Stomach (tissue), 9 donors: ENCODE measurements around the gene ZC3HAV1. TPM values are rescaled to one million over a fixed set of nuclear protein-coding genes. Genes with fewer than 3 reads are reported as not detected.
A peak's percentile ranks its signal among the peaks of the same experiment; 100 is the strongest.
"Not testable (repeated sequence)": the region's sequence is repeated elsewhere in the genome, so short reads cannot be mapped to it uniquely, and the experiment has no call there.

Source experiments
- DNase-seq, 2 donors: peaks; one replicate each; pipeline versions ENCODE4 v3.0.0 to v3.0.0-alpha.2; 2013 to 2019
- H3K27ac ChIP-seq, 5 donors: fragments of 200-600 bp in 4 of 5; sonication (generic) in 4 of 5; one replicate each; pipeline ENCODE4 v1.5.1; 2013 to 2019; ENCODE audit warnings: mild to moderate bottlenecking in 1 of 5, moderate library complexity in 1 of 5
- H3K27me3 ChIP-seq, 3 donors: fragments of 200-600 bp; sonication (generic); one replicate each; pipeline ENCODE4 v1.5.1; 2017 to 2019; ENCODE audit warnings: mixed run types in 1 of 3
- H3K36me3 ChIP-seq, 4 donors: fragments of 200-600 bp; sonication (generic); 1 replicate in 3 of 4; 2 replicates in 1 of 4; pipeline ENCODE4 v1.5.1; 2016 to 2019
- H3K4me1 ChIP-seq, 4 donors: fragments of 200-600 bp; sonication (generic); one replicate each; pipeline ENCODE4 v1.5.1; 2016 to 2019
- H3K4me3 ChIP-seq, 4 donors: fragments of 200-600 bp; sonication (generic) in 3 of 4; one replicate each; pipeline ENCODE4 v1.5.1; 2016 to 2019; ENCODE audit warnings: mild to moderate bottlenecking in 1 of 4
- H3K9me3 ChIP-seq, 4 donors: fragments of 200-600 bp; sonication (generic); one replicate each; pipeline ENCODE4 v1.5.1; 2016 to 2019
- EP300 ChIP-seq: sonication (generic); formaldehyde crosslinking; IDR thresholded peaks from one replicate; pipeline ENCODE4 v1.6.1; 2017; ENCODE audit warnings: antibody characterized with exemption
- POLR2A ChIP-seq, 4 donors: fragments of 450-650 bp; IDR thresholded peaks; one replicate each; pipeline ENCODE4 v1.6.1; 2016; ENCODE audit warnings: antibody characterized with exemption in 4 of 4, control low read depth in 2 of 4, mild to moderate bottlenecking in 1 of 4, moderate library complexity in 1 of 4
- POLR2AphosphoS5 ChIP-seq, 3 donors: sonication (generic); formaldehyde crosslinking; IDR thresholded peaks; one replicate each; pipeline ENCODE4 v1.6.1; 2016; ENCODE audit warnings: antibody characterized with exemption in 3 of 3
- WGBS, 5 donors: extraction: QIAGEN DNeasy Blood & Tissue Kit in 3 of 5; methylation state at CpG; one replicate each; pipeline versions ENCODE4 v1.1.5 to v1.1.7; 2013 to 2018; 5-methylcytosine and 5-hydroxymethylcytosine counted together
- intact Hi-C: fragments of 100-400 bp; cut with DNase I; formaldehyde crosslinking; loops from one replicate; pipeline ENCODE4 v1.15.1; 2023; ENCODE audit warnings: low total_unique reads
- polyA plus RNA-seq, 3 donors: library from polyadenylated mRNA; stranded (reverse); fragments of 200-250 nt; gene quantifications; one replicate each; pipeline ENCODE4 v1.2.3, GENCODE V29; 2013
- total RNA-seq, 5 donors: library from RNA; depleted of rRNA; stranded (reverse); fragments of >200 nt; gene quantifications; one replicate each; pipeline versions ENCODE4 v1.1.0 to v1.2.3, GENCODE V29; 2014 to 2016
- TF ChIP-seq, protein P1 (sequence below), 7 experiments: fragments of 450-650 bp in 4 of 7; fragments of 200-600 bp in 3 of 7; sonication (generic) in 3 of 7; IDR thresholded peaks; one replicate each; pipeline ENCODE4 v1.5.1; 2016 to 2019; ENCODE audit warnings: antibody characterized with exemption in 7 of 7, control low read depth in 2 of 7, mild to moderate bottlenecking in 1 of 7
- donor health status: healthy with polysubstance abuse.
- donor health status: Bipolar disorder and iron deficiency.
- donor health status: healthy.

ZC3HAV1 gene
- total and polyA plus RNA-seq, 8 donors, result 5.5 to 34.3 (median 12.9) TPM

DNA sequence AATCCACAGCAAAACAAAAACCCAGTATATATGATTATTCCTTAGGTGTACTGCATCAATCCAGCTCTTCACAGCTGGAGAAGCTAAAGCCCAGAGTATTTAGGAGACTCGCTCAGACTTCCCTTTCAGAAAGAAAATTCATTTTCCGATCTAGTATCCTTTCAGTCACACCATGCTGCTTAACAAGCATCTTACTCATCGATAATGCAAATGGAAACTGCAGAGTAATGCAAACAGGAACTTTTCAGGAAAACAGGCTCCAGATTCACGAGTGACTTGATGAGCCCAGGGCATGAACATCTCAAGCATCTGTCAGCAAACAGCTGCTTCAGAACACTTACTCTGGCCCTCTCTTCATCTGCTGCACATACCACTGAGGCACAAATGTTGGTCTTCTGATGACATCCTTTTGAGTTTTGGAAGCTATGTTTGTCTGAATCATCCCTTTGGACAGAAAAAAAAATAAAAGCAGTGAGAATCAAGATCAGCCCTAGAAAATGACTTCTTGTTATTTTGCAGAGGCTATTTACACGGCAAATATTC lies 48.8 kb downstream of the ZC3HAV1 start:
- Histone ChIP-seq H3K36me3 (peaks cover 47 to 96% (median 93%) of the 10 kb centered on the region in 4 donors), H3K9me3 (no peaks in the 10 kb centered on the region), H3K27ac (no peak overlapping the region), H3K4me3 (no peak overlapping the region), H3K4me1 (peaks cover 0 to 4% (median 1%) of the 10 kb centered on the region in 4 donors), H3K27me3 (no peaks in the 10 kb centered on the region)
- 81 to 90% (median 88%) methylated on average over 5 of the region's 5 CpGs for WGBS, 5 donors
- intact Hi-C loops, result no loop called here
- DNase-seq, result no peak
- TF ChIP-seq POLR2A (IDR thresholded peaks at IDR 0.05), result no peak
- TF ChIP-seq, protein P1, sequence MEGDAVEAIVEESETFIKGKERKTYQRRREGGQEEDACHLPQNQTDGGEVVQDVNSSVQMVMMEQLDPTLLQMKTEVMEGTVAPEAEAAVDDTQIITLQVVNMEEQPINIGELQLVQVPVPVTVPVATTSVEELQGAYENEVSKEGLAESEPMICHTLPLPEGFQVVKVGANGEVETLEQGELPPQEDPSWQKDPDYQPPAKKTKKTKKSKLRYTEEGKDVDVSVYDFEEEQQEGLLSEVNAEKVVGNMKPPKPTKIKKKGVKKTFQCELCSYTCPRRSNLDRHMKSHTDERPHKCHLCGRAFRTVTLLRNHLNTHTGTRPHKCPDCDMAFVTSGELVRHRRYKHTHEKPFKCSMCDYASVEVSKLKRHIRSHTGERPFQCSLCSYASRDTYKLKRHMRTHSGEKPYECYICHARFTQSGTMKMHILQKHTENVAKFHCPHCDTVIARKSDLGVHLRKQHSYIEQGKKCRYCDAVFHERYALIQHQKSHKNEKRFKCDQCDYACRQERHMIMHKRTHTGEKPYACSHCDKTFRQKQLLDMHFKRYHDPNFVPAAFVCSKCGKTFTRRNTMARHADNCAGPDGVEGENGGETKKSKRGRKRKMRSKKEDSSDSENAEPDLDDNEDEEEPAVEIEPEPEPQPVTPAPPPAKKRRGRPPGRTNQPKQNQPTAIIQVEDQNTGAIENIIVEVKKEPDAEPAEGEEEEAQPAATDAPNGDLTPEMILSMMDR (IDR thresholded peaks at IDR 0.05), result no peak
- no peak for TF ChIP-seq POLR2AphosphoS5 (IDR thresholded peaks at IDR 0.05)
- TF ChIP-seq EP300, result no peak

DNA sequence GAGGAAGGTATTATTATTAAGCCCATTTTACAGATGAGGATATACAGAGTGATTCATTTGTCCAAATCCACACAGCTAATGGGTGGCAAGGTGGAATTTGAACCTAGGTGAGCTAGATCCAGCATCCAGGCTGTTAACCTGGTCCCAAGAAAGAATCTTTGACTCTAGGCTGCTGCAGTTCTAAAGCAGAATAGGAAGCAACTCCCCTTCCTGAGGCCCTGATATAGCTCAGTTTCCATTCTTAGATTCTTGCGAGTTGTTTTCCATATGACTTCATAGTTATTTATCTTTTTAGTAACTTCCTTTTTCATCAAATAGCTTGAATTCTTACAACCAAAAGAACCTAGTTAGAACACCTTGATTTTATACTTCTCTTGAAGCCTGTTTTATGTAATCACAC lies 49.6 kb downstream of the ZC3HAV1 start:
- H3K4me1 ChIP-seq, result peaks cover 0 to 3% (median 0%) of the 10 kb centered on the region in 4 donors
- no peak for DNase-seq
- 59 to 73% (median 67%) methylated on average over 1 of the region's 1 CpG for WGBS, 5 donors
- no peak overlapping the region for H3K27ac ChIP-seq
- no peak overlapping the region for H3K4me3 ChIP-seq
- H3K36me3 ChIP-seq, result peaks cover 48 to 96% (median 93%) of the 10 kb centered on the region in 4 donors
- H3K9me3 ChIP-seq, result no peaks in the 10 kb centered on the region
- no peaks in the 10 kb centered on the region for H3K27me3 ChIP-seq
- TF ChIP-seq EP300 (no peak), POLR2A (IDR thresholded peaks at IDR 0.05) (no peak), POLR2AphosphoS5 (IDR thresholded peaks at IDR 0.05) (no peak)
- TF ChIP-seq, protein P1 (IDR thresholded peaks at IDR 0.05), result no peak
- intact Hi-C loops, result no loop called here

DNA sequence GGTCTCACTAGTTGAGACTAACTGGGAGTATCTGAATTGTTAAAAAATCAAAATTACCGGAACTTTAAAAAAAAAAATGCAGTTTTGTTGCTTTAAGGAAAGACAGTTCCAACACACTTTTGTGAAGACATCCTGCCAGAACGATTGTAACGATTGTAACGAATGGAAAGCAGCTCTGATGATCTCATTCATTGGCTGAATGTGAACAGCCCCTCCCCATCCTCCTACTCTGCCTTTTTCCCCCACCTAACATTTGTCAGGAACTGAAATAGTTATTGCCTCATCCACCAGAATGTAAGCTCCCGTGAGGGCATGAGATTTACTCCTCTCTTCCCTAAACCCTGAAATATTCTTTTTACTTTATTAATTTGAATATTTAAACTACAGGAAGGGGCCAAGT lies 50.6 kb downstream of the ZC3HAV1 start:
- Histone ChIP-seq H3K4me3 (no peak overlapping the region), H3K27ac (no peak overlapping the region), H3K9me3 (no peaks in the 10 kb centered on the region), H3K4me1 (peaks cover 0 to 3% (median 0%) of the 10 kb centered on the region in 4 donors), H3K27me3 (no peaks in the 10 kb centered on the region), H3K36me3 (peaks cover 48 to 96% (median 93%) of the 10 kb centered on the region in 4 donors)
- DNase-seq, result peak in 1 of 2 donors; percentile 79
- 58 to 83% (median 64%) methylated on average over 5 of the region's 5 CpGs for WGBS, 5 donors
- no peak for TF ChIP-seq POLR2A (IDR thresholded peaks at IDR 0.05)
- TF ChIP-seq EP300, result no peak
- TF ChIP-seq, protein P1 (IDR thresholded peaks at IDR 0.05), result no peak
- TF ChIP-seq POLR2AphosphoS5 (IDR thresholded peaks at IDR 0.05), result no peak
- intact Hi-C loops, result no loop called here

DNA sequence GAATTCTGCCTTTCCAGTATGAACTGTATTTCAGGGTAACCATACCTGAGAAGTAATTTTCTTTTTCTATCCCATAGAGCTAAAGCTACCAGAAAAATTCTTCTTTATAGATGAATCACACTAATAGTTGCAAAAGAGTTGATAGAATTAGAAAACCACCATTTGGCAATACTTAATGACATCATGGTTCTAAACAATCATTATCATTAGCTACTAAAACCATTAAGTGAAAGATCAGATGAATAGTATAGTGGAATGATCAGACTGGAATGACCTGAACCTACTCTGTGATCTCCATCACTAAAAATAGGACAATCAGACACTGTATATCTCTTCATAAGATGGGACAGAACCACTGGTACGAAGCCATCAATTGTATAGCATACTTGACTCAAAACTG lies 53.8 kb downstream of the ZC3HAV1 start:
- H3K4me3 ChIP-seq, result no peak overlapping the region
- no peak for DNase-seq
- intact Hi-C loops, result no loop called here
- peaks cover 40 to 97% (median 95%) of the 10 kb centered on the region in 4 donors for H3K36me3 ChIP-seq
- H3K27ac ChIP-seq, result no peak overlapping the region
- TF ChIP-seq, protein P1 (IDR thresholded peaks at IDR 0.05), result no peak
- no peak for TF ChIP-seq EP300
- no peak for TF ChIP-seq POLR2A (IDR thresholded peaks at IDR 0.05)
- no peak for TF ChIP-seq POLR2AphosphoS5 (IDR thresholded peaks at IDR 0.05)
- H3K4me1 ChIP-seq, result peaks cover 0 to 3% (median 0%) of the 10 kb centered on the region in 4 donors
- WGBS, 5 donors, result 89 to 100% (median 92%) methylated on average over 1 of the region's 1 CpG
- H3K9me3 ChIP-seq, result no peaks in the 10 kb centered on the region
- no peaks in the 10 kb centered on the region for H3K27me3 ChIP-seq

DNA sequence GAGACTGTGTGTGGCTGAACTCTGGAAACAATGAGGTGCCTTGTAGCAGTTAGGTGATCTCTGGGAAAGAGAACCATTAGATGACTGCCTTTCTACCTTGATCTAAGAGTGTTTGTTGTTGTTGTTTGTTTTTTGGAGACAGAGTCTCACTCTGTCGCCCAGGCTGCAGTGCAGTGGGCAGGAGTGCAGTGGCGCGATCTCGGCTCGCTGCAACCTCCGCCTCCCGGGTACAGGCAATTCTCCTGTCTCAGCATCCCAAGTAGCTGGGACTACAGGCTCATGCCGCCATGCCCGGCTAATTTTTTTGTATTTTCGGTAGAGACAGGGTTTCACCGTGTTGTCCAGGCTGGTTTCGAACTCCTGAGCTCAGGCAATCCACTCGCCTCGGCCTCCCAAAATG lies 54.9 kb downstream of the ZC3HAV1 start:
- H3K4me1 ChIP-seq, H3K27ac ChIP-seq, H3K4me3 ChIP-seq, H3K27me3 ChIP-seq, DNase-seq, intact Hi-C loops, H3K9me3 ChIP-seq: not testable (repeated sequence)
- peaks cover 48 to 97% (median 95%) of the 10 kb centered on the region in 4 donors for H3K36me3 ChIP-seq
- 95 to 98% (median 96%) methylated on average over 14 of the region's 14 CpGs for WGBS, 5 donors
